NCI-H1092 treated with DMSO at 0.1 percent for 48 hours (cell line): ENCODE measurements around the gene PEAK3.

Experiments used
- DNase-seq: peaks from one replicate; lab custom pipeline; 2025; lab: John Stamatoyannopoulos, UW

Gene PEAK3

DNA sequence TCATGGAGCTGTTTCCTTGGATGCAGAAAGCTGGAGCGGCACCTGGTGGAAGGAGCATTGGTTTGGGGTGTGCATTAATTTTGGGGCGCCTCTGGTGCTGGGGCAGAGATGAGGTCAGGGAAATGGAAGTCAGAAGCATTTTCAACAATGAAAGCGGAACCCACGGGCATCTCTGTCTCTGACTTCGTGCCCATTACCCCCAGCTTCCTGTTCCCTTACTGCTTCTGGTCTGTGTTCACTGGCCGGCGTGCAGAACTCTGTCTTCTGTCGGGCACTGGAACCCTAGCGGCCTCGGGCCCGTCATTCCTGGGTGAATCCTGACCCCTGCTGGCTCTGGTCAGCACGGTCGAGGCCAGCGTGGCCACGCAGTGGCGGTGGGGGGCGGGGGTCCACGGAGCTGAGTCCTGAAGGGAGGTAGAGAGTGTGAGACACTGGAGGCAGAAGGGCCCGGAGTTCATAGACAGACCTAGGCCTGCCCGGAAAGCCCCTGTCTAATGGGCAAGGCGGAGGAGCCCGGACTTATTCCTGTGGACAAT, 33.9 kb upstream of the PEAK3 start:
- DNase-seq = no peak

DNA sequence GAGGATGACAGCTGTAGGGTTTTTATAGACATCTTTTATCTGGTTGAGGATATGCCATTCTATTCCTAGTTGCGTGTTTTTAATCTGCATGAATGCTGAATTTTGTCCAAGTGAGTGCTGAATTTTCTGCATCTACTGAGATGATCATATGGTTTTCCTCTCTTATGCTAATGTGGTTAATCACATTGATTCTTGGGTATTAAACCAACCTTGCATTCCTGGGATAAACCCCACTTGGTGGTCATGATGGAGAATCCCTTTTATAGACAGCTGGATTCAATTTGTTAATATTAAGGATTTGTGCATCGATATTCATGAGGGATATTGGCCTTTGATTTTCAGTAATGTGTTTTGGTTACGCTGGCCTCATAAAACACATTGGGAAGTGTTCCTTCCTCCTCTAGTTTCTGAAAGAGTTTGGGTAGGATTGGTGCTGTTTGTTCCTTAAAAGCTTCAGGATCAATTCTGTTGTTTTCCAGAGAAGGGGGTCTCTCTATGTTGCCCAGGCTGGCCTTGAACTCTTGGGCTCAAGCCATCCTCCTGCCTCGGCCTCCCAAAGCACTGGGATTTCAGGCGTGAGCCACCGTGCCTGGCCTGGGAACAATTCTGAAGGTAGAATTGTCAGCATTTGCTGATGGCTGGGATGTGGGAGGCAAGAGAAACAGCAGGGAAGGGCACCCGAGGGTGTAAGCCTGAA, 33.3 kb upstream of the PEAK3 start:
- DNase-seq = no peak

- DNase-seq = no peak
Measured at GRCh38 chr19:2312820-2313501, 31.0 kb upstream of the PEAK3 start.

GRCh38 chr19:2311093-2311492, 29.1 kb upstream of the PEAK3 start:
- DNase-seq = no peak

DNA sequence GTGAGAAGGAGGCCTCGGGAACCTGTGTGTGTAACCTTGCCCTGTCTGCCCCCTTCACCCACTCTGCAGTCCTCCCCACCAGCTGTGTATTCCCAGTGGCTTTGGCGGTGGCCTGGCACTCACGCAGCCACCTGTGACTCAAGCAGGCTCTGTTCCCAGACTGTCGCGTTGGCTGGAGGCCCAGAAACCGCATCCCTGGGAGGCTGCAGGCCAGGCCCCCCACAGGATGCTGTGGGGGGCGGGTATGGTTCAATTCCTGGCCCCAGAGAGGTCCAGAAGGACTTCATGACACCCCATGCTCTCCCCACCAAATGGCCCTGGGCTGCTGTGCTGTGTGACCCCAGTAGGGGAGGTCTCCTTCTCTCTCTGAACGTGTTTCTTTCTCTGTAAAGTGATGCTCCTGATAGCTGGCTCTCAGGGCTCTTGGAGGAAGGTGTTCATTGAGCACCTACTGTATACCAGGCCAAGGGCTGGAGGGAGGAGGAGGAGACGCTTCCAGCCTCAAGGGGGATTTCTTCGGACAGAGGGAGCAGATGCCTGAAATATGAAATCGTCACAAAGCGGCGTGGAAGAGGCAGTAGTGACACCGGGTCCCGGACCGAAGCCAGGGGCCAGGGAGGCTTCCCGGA, 27.9 kb upstream of the PEAK3 start:
- DNase-seq = peak; percentile 77

- no peak for DNase-seq
Measured at GRCh38 chr19:2308114-2308556, 26.2 kb upstream of the PEAK3 start, which contains the start of gene LINGO3. LINGO3 (minus strand) TSS chr19:2308154; CDS start chr19:2291776, 16,378 bp downstream.

- DNase-seq = no peak
Measured at GRCh38 chr19:2307518-2308012, 25.6 kb upstream of the PEAK3 start.

- DNase-seq = no peak
Measured at GRCh38 chr19:2306971-2307370, 25.0 kb upstream of the PEAK3 start.

DNA sequence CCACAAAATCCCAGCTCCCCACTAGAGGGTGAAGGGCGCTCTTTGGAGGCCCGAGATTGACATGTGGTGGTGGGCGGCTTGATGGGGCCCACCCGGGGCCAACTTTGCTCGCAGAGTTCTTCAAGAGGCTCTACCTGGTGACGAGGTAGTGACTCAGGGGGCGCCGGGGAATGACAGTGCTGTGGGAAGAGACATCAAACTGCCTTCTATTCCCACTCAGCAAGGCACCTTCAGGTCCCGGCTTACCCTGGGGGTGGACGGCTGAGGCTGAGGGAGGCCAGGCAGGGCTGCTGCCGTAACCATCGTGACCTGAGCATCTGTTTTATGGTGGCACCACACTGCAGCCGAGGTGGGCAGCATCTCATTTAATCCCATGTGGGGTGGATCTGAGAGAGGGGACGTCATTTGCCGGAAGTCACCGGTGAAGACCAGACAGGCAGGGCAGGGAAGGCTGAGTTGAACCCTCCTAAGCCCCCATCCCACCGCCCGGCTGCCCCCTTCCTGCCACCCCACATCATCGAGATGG, 24.4 kb upstream of the PEAK3 start:
- no peak for DNase-seq

DNA sequence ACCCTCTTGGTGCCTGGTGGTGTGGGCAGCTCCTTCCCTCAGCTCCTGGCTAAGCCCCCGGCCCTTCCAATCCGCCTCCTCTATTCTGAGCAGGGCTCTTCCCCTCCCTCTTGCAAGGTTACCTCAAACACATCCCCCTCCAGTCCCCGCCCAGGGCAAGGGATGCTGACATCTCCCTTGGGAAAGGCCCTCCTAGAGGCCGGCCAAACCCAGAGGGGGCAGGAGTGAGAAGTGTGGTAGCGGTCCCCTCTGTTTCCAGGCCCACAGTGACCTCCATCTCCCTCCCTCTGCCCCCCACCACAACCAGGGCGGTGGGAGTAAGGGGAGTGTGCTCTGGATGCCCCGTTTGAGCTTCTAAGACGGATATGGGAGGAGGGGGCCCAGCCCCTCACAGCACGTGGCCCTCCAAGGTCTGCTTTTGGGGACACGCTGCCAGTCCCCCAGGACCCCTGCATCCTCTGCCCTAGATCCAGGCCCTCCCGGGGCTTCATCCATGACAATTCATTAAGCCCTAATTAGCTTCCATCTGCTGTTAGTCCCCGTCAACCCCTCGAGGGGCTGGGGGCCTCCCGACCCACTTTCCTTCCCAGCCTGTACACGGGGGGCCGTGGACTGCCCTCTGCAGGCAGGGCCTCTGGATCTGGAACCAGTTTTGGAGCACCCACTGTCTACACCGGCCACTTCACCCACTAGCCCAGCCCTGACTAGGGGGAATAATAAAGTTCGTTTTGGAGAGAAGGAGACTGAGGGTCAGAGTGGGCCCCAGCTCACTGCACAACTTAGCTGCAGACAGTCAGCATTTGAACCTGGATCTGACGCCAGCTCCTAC, 23.7 kb upstream of the PEAK3 start:
- DNase-seq = no peak

DNA sequence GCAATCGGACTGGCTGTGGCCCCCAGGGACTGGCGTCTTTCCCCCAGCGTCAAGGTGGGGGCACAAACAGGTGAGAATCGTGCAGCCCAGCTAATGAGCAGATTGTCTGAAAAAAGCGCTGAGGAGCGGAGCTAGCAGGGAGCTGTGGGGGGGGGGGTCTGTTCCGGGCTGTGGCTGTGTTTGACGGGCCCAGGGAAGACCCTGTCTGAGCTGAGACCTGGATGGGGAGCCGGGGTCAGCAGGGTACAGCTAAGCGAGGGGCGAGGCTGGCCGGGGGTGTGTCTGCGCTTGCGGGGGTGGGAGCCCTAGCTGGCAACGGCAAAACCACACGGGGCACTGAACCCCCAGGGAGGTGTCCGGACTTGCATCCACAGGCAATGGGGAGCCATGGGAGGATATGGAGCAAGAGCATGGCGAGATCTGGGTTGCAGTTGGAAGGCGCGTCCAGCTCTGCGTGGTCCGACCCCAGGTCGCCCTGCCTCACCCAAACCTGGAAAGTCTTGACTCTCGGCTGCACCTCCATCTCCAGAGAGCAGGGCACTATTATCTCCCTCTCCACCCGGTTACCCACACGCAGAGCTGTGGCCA, 21.3 kb upstream of the PEAK3 start:
- no peak for DNase-seq

DNA sequence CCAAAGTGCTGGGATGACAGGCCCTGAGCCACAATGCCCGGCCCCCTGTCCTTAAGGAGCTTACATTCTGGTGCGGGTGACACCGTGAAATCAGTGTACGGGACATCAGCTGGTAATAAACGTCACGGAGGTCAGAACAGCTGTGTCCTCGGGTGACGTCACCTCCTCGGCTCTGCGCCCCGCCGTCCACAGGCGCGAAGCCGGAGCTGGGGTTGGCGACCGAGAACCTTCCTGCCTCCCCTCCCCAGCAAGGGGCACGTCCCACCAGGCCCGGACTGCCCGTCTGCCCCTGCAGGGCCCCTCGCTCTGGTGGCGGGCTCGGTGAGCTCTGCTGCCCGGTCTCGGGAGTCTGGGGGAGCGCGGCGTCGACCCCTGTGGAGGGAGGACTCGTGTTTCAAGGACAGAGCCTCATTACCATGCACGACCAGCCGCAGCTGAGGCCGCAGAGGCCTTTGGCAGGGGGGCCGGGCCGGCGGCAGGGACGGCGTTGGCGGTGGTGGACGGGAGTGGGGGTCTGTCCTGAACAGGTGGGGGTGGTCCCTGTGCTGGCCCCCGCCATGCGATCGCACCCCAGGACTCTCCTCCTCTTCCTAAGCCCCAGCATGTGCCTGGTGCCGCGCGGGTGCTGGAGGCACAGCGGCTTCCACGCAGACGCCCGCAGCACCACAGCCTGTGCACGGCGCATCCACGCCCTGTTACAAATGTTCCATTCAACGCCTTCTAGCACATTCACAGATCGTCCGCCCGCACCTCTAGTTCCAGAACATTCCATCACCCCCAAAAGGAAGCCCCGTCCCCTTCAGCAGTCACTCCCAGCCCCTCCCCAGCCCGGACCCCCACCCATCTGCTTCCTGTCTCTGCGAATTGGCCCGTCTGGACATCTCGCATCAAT, 20.6 kb upstream of the PEAK3 start:
- DNase-seq = no peak

GRCh38 chr19:2300533-2300932, 18.6 kb upstream of the PEAK3 start:
- no peak for DNase-seq

DNA sequence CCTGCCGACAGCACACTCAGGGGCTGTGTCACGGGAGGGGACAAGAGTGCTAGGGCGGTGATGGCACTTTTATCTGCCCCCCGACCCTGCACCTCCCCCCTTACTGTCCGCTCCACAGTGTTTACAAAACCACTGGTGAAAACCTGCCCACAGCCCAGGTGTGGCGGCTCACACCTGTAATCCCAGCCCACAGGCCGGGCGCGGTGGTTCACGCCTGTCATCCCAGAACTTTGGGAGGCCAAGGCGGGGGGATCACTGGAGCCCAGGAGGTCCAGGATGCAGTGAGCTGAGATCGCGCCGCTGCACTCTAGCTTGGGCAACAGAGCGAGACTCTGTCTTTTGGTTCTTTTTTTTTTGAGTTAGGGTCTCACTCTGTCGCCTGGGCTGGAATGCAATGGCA, 14.2 kb upstream of the PEAK3 start:
- DNase-seq = no peak

DNA sequence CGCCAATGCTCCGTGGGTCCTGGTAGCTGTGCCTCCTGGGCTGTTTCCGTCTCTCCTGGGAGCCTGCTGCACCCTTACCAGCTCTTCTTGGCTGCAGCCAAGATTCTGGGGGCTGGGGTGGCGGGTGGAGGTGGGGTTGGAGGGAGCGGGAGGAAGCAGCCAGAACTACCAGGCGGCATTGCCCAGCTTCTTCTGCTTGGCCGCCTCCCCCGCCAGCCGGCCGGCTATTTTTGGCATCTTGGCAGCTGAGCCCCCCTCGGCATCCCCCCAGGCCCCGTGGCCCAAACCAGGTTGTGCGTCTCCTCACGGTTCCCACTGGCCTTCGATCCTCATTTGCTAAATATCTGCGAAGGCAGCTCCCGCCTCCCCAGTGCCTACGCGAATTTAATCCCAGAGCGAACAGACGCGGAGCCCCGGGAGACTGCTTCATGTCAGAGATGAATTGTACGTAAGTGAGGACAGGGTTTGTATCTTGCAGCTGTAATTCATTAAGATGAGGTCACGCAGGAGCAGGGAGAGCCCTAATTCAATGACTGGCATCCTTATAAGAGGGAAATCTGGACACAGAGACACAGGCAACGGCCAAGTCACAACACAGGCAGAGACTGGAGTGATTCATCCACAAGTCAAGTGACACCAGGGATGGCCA, 12.8 kb upstream of the PEAK3 start:
- no peak for DNase-seq

DNA sequence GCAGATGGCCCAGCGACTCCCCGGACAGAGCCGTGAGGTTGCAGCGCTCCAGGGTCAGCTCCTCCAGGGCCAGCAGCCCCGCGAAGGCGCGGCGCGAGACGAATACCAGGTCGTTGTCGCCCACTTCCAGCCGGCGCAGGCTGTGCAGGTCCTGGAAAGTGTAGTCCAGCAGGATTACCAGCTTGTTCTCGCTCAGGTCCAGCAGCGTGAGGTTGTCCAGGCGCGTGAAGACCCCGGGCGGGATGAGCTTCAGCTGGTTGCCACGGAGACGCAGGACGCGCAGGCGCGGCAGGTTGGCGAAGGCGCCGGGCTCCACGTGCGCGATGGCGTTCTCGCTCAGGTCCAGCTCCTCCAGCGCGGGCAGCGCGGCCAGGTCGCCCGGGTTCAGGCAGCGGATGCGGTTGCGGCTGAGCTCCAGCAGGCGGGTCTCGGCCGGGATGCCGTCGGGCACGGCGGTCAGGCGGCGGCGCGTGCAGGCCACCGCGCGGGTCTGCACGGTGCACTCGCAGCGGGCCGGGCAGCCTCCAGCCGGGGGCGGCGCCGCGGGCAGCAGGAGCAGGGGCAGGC, 9.3 kb upstream of the PEAK3 start:
- no peak for DNase-seq

DNA sequence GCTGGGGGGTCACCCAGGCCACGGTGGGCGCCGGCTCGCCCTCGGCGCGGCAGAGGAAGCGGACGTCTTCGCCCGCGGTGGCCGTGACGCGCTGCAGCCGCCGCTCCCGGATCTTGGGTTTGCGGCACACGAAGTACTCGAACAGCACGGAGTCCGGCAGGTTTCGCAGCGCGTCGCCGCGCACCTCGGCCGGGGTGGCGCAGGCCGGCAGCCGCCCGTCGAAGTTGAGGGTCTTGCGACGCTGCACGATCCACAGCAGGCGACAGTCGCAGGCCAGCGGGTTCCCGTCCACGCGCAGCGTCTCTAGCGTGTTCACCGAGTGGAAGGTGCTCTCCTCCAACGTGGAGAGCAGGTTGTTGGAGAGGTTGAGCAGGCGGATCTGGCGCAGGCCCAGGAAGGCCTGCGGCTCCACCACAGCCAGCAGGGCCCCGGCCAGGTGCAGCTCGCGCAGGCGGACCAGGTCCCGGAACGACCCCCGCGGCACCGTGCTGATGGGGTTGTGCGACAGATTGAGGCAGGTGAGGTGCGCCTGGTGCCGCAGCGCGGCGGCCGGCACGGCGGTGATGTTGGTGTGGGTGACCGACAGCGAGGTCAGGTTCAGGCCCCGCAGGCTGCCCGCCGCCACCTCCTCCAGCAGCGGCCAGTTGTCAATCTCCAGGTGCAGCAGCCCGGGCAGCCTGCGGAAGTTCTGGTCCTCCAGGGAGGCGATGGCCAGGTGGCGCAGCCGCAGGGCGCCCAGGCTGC, 8.6 kb upstream of the PEAK3 start:
- DNase-seq = no peak

DNA sequence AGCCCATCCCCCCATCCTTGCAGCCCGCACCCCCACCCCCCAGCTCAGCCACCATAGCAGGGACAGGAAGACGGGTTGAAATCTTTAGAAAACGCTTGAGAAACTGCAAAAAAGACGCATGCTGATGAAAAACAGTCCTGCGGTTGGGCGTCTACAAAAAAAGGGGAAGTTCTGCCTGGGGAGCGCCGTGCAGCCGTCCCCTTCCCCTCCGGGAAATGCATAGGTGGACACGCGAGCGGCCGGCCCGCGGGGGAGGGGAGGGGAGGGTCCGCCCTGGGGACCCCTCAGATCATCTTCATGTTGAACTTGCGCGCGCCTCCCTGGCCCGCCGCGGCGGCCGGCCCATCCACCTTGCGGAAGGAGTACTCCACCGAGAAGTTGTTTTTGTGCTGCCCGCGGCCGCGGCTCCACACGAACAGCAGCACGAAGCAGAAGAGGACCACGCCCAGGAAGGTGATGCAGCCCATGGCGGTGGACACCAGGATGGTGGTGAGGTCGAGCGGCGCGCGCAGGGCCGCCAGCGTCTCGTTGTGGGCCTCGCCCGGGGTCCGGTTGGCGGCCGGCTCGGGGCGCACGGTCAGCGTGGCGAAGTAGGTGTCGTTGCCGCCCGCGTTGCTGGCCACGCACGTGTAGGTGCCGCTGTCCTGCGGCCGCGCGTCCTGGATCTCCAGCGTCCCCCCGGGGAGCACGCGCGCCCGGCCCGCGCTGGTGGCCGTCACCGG, 7.9 kb upstream of the PEAK3 start:
- no peak for DNase-seq
